T-helper 2 cell (primary cell): Measurements from ENCODE around the gene TNC.
"Not testable (repeated sequence)": the region's sequence is repeated elsewhere in the genome, so short reads cannot be mapped to it uniquely, and the experiment has no call there.

Experiments
- DNase-seq, 5 experiments: peaks; one replicate each; pipeline versions ENCODE4 v3.0.0 to v3.0.0-alpha.2; 2012 to 2022

Gene TNC

DNA sequence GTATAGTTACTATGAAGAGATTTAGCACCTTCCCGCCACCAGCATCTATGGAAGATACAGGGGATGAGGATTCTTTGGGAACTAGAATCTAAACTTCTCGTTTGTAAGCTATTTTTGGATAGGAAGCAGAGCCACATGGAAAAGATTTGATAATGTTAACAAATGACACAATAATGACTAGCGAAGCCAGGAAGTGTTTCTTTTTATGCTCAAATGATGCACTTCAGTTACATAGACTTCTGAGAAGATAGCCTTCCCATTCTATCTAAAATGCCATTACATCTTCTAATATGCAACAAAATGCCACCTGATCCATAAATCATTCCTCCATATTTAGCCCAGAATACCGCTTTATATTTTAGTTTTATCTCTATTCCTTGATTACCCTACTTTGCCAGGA lies 17.0 kb upstream of the TNC start:
- no peak for DNase-seq

DNA sequence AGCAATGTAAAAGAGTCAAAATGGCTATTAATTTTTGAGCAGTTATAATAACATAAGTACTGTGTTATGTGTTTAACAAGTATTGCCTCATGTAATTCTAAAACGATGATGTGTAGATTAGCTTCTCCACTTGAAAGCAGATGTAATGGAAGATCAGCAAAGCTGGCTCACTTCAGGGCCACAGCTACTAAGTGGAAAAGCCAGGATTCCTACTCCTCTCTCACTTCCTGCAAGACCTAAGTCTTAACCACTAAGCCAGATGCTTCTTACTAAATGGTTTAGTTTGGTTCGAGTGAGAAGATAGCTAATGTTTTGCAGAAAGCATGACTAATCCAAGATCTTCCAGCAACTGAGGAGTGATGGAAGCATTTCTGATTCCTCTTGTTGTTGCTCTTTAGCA lies 15.7 kb upstream of the TNC start:
- DNase-seq = no peak

DNA sequence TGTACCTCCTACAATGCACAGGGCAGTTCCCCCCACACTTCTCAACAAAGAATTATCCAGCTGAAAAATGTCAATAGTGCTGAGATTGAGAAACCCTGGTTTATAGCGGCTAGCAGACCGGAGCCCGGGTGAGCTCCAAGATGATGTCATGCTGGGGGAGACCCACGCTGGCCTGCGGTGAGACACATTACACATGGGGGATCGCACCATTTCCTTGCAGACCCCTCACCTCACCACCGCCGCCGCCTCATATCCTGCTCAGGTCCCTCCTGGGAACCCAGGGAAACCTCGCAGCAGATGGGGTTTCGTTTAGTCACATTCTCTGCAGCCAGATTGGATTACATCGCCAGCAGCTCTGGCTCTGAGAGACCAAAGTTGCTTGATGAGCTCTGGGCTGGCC lies 14.7 kb upstream of the TNC start:
- no peak for DNase-seq

DNA sequence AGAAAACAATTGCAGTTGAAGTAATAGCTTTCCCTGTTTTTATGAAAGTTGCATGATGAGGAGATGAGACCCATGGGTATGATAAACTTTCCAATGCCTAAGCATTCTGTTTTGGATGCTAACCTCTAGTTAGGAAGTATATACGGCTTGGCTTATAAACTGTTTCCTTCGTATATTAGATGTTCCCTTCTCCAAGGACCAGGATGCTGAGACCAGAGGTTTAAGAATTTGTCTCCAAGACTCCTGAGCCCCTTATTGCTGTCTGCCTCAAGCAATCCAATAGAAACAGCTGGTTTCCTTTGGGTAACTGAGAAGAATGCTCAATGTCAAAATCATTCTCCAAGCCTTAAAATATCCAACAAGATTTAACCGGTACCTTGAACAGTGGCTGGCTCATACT lies 12.2 kb upstream of the TNC start:
- DNase-seq = no peak

DNA sequence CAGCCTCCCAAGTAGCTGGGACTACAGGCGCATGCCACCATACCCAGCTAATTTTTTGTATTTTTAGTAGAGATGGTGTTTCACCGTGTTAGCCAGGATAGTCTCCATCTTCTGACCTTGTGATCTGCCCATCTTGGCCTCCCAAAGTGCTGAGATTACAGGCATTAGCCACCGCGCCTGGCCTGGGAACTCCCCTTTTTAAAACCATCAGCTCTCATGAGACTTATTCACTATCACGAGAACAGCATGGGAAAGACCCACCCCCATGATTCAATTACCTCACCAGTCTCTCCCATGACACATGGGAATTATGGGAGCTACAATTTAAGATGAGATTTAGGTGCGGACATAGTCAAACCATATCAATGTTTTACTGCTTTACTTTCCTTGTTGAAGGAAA lies 10.8 kb upstream of the TNC start:
- not testable (repeated sequence) for DNase-seq

DNA sequence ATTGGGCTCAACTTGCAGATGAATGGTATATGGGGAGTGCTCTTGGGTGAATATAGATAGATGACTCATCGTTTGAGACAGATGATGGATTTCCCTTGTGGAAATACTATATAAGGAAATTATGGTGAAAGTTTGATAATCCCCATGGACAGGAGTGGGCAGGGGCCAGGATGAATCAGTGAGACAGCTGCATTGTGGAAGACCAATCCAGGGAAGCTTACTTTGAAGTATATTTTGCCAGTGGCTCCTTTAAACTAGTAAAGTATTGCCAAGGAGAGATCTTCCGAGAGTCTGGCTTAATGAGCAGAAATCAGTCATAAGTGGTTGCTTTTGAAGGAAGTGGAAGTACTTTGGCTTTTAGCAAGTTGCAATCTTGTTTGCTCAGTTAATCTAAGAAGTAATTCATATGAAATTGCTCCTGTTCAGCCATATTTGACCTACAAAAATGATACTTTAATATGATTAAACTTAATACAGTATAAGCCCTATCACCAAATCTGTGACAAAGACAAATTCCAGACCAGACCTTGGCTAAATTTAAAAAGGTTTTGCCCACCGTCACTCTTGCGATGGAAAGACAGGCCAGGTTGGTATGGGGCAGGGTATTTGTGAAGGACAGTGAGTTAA lies 9.3 kb upstream of the TNC start:
- DNase-seq = no peak

DNA sequence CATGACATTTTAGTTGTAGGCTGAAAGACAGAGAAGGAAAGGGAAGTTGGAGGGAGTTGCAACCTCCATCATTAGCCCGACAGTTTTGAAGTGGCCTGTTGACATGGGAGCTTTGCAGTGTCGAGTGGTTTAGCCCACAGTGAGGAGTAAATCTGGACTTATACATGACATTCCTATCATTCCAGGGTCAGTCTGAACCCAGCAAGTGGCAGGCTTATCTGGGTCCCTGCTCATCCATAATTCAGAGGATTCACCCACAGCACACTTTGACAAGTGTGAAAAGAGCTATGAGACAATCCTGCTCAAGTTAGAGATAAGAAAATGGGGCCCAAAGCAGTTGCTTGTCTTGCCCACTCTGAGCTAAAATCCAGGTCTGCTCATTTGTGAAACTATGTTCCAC lies 8.4 kb upstream of the TNC start:
- no peak for DNase-seq

DNA sequence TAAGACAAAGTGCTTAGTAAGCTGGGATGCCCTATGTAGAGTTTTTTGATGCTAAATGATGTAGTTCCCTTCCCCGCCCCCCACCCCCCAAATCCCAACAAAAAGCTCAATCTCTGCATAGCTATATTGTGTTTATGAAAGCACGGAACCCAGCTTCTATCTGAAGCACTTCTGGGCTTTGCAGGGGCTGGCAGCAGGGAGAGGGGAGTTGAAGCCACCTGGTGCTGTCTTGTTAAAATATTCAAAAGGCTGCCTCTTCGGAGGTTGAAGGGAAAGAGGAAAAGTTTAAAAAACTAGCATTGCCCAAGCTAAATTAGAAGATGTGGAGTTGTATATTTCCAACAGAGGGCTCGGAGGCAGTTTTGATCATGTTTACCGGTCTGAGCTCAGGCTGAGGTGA lies 5.0 kb upstream of the TNC start:
- DNase-seq = no peak

DNA sequence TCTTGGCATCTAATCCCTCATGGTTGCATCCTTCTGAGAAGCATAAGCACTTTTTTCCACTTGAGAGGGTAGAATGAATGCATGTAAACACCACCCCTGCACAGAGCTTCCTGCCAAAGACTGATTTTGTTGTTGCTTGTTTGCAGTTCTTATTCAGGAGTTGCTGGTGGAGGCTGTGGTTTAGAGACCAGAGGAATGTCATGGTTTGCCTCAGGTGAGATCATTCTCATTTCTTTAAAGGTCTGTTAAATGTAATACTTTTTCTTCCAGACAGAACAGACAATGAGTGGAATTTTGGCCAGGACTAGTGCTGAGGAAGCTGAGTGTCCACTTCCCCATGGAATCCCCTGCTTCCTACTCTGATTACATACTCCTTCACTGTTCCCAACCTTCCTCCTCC lies 3.2 kb upstream of the TNC start:
- no peak for DNase-seq

DNA sequence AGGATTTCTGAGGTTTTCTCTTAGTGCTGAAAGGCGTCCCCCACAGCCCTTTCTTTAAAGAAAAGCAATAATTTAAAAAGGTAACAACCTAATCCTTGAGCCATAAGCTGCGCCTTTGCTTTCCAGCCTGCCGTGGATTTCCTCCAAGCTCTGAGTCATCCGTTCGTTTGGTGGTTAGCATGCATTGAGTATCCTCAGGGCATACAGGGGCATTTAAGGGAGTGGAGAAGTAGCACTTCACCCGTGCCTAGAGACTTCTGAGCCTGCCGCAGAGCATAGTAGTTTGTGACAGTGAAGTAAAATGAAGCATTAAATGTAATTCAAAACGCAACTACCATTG lies 892 bp upstream of the TNC start:
- no peak for DNase-seq

DNA sequence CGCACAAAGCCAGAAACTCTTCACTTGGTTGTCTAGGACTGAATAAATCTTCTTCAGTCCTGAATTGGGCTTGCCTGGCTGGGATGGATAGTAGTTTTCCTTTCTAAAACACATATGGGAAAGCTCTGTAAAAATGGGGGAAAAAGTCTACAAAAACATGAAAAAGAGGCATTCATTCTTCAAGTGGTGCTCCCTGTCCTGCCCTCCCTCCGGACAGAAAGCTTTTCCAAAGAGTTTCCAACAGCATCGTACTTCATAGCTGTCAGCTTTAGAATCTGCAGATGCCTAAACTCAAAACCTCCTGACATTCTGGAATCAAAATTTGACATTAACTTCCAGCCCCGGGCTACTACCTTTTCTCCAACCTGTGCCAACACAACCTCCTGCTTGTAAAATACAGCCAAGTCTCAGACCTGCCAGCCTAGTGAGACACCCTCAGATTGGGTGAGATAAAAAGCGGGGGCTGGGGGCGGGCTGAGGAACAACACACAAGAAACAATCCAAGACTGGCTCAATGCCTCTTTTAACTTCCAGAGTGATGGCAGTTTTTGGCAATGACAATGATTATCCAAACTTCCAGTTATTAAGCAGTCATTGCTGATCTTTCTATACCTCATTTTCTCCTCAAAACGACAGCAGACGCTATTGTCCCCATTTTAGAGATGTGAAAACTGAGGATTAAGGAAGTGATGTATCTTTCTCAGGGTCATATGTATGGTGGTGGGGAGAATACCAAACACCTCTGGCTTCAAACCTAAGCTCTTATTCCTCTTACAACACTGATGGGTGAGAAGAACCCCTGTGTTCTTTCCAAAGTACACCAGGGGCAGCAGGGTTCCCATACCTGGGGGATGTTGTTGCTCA lies 1.3 kb downstream of the TNC start:
- no peak for DNase-seq

DNA sequence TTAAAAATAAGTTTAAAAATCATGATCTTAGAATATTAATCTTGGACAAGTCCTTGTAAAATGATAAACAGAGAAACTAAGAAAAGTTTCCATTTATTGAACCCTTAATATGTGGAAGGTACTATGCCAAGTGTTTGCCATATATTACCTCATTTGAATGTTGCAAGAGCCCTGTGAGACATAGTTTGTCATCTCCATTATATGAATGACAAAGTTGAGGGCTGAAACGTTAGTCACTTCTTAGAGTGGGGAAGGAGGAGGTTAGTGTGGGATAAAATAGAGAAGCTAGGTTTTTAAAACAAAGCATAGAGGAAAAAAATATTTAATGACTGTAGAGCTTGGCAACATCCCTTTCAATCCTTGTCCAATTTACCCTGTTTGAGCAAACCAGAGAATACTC lies 2.0 kb downstream of the TNC start:
- DNase-seq = no peak

DNA sequence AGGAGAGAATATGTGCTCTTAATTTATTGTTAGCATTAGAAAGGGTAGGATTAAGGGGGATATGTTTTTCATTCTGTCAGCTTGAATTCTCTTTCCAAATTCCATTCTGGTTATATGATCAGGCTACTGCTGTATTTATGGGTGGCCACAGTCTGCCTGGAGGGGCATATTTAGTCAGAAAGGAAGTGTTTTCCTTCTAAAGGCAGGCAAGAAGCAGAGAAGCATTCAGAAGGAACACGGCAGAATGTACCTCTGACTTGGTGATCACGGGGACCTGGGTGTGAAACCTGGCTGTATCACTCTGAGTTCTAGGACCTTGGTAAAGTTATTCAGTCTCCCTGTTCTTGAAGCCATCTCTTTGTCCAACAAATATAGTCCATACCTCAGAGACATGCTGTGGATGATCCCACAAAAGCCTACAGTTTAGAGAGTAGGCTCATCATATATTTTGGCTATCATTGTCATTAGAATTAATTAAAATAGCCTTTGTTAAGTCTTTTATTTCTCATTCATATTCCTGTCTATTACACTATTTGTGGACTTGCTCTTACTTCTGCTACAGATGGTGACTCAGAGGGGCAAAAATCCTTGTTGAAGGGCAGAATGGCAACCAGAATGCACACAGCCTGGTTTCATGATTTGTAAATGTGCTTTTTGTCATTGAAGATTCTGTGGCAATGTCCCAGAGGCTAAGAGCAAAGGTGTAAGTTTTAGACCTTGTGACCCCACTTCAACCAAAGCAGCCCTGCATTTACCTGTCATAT lies 2.7 kb downstream of the TNC start:
- DNase-seq = no peak

DNA sequence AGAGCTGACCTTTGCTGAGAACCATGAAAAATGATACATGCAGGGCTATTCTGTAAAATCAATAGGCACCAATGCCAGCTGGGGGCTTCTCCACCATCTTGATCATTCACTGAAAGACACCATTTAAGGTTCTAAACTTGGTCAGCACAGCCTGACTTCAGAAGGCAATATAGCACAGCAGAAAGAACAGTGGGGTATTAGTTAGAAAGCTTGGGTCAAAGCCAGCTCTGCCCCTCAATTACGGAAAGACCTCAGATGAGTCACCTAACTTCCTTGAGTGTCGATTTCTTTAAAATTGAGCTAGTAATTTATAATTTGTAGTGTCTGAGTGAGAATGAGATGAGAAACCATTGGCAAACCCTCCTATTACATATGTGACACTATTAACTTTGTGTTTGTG lies 3.4 kb downstream of the TNC start:
- DNase-seq = no peak

DNA sequence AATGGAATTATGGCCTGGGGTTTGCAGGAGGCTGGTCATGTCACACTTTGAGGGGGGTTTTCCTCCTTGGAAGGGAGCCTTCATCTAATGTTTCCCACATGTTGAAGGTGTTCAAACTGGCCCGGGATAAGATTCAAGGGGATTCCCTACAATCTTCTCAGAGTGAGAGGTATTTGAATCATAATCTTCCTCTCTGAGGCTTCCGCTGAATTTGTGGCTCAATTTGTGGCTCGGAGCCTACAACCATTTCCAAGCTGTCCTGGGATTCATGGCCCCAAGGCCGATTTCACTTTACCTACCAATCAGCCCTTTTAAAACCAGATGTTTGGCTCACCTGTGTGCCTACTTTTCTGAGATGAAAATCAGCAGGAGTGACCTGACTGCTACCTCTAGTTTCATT lies 3.9 kb downstream of the TNC start:
- DNase-seq = no peak

DNA sequence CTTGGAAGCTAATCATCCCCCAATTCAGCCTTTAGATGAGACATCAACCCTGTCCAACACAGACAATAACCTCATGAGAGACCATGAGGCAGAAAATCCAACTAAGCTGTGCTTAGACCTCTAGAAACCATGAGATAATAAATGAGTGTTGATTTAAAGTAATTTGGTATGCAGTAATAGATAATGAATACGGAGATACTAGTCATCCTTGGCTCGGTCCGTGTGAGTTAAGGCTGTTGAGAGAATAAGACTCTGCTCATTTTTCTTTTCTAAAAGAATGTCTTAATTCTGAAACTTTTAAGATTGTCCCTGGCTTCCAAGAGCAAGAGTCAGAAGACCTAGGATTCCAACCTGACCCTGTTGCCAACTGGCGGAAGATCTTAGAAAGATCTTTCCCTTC lies 6.1 kb downstream of the TNC start:
- DNase-seq = no peak

DNA sequence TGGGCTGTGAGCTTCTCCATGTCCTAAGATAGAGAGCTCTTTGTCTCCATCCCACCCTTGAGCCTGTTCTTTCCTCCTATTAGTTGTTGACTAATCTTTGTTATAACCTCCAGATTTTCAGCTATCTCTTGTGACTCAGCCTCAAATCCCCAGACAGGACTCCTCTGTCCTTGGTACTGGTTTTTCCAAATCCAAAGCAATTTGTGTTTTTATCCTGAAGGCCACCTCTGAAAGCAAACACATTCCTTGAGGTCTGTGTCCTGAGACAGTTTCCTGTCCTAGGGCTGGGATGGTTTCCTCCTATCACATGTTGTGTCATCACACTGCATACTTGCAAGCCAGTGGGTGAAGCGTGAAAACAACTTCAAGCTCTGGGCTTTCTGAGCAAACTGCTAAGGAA lies 8.5 kb downstream of the TNC start:
- no peak for DNase-seq

DNA sequence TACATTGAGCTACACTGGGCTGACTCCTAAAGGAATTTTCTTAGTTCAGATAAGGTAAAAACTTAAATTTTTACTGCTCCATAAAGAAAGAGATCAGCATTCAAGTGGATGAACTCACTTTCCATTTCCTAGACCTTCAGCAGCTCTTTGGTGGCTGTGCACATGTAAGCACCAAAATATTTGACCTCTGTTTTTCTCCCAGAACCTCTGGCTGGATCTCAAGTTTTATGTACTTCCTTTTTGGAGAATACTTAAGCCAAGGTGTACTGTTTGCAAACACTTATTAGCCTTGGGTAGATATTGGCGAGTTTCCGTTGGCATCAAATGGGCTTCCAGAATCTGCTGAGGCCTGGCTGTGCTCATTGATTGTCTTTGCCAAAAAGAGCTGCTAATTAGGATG lies 10.3 kb downstream of the TNC start:
- DNase-seq = no peak

DNA sequence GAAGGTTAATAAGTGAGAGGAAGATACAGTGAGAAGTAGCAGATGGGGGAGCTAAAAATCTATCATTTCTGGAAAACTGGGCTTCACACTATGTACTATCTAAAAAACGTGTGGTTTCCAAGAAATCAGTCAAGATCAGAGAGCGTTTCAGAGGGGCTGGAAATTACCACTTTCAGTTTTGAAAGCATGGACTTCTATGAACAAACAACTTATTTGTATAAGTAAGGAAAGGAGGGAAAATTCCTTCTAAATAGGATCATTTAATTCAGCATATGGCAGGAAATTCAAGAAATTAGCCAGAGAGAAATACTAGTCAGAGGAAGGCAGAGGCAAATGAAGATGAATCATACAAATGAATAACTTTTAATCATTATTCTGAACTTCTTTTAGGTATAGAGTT lies 11.3 kb downstream of the TNC start:
- no peak for DNase-seq

DNA sequence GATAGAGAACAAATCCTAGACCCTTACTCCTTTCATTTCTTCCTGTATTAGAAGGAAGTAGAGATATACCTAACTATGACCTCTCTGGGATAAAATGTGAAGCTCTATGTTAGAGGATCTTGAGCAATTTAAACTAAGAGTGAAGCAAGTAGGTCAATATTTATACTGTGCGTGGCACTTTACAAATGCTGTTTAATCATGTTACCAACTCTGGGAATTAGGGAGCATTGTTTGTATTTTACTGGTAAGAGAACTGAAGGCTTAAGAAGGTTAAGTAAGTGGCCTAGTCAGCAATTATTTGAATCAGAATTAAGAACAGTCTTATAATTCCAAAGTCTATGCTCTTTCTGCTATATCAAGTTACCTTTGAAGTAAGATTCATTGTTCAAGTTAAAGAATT lies 12.0 kb downstream of the TNC start:
- DNase-seq = no peak

DNA sequence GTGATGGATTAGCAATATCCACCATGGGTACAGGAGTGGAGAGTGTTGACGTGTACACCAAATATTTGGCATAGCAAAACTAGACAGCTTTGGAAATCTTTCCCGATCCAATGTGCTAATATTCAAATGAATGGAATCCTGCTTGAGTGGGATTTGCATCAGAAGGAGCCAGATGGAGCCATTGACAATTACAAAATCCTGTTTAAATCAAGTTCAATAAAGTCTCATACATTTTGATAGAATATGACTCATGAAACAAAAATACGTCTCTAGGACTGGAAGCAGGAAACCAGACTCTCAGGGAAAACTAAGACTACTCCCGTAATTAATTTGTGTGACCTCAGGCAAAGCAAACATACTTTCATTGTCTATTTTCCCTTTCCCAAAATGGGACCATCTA lies 13.0 kb downstream of the TNC start:
- no peak for DNase-seq

DNA sequence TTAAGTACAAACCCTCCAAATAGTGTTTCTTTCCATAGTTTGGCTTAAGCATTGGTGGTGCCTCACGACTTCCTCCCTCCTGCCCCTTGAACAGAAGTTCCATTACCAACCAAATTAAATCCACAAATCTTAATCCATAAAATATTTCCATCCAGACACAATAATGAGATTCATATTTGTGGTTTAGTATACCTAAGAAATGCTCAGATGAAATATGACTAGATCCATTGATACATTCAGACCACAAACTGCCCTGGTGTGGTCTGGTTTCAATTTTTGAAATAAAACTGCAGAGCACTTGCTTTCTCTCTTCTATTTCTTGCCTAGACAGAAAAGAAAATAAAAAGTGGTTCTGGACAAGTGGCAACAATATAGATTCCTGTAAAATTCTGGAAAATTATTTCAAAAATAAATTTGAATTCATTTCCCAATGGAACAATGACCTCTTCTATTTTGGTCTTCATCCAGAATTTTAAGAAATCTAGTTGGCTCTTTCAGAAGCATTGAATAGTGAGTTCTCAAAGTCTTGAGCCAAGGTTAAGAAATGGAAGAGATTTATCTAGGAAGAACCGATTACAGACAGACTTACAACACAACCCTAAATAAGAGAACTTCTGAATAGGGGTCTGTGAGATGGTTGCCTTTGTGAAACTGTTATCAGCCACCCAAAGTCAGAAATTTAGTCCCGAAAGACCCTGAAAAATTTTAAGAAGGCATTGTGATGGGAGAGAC lies 14.0 kb downstream of the TNC start:
- DNase-seq = no peak

DNA sequence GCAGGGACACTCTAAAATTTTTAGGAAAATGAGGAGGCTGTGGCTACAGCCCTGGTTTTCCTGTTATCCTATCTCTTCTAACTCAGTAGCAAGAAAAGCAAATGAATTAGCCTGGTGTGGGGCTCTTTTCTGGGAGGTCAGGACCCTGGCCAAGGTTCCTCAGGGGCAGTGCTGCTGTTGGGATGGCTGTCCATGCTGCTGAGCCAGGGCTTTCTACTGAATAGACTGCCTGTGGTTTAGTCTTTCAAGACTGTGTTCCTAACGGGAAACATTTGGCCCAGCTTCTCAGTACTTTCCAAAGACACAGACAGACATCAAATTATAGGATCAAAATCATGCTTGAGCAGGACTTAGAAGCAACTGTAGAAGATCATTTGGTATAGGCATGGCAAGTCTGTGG lies 18.1 kb downstream of the TNC start:
- DNase-seq = no peak
